GM23248 (cell line): ENCODE results near the gene MCOLN3.

Source experiments
- EZH2 ChIP-seq: fragments of 200-600 bp; sonication (generic); IDR thresholded peaks from 2 replicates; pipeline ENCODE4 v1.6.1; 2018; ENCODE audit warnings: antibody characterized with exemption, mild to moderate bottlenecking; ENCODE audit not compliant: insufficient read depth, poor library complexity, severe bottlenecking
- EZH2phosphoT487 ChIP-seq: fragments of 200-600 bp; sonication (generic); IDR thresholded peaks from 2 replicates; pipeline ENCODE4 v1.6.1; 2018; ENCODE audit warnings: antibody characterized with exemption, moderate library complexity, mild to moderate bottlenecking, low read depth; ENCODE audit not compliant: insufficient read depth

GRCh38 chr1:84973498-84974334 lies 74.6 kb downstream of the MCOLN3 start:
- no peak for TF ChIP-seq EZH2phosphoT487
- TF ChIP-seq EZH2, result no peak
